ENCODE measurements around the gene CDC42BPA. TPM values are rescaled to one million over a fixed set of nuclear protein-coding genes. Genes with fewer than 3 reads are reported as not detected.

Gene CDC42BPA
- total and polyA plus RNA-seq, 2 of the 13 experiments (the other 11 are each of a cell fraction or from before 2014, with no cell fraction given), result 6.5 to 16.0 TPM

- H3K4me1 ChIP-seq (ENCODE audit: insufficient read depth, low read length), result peaks cover 10% of the 10 kb centered on the region
- ChIA-PET CTCF (ENCODE audit: low intra/inter-chr PET ratio, low total read pairs) (no interaction called here), POLR2A (no interaction called here)
- TF ChIP-seq SPEN (CRISPR knock-in tag; IDR thresholded peaks at IDR 0.05; ENCODE audit: low read depth) (no peak), U2AF1 (optimal IDR thresholded peaks at IDR 0.05; ENCODE audit: low read depth, low read length) (no peak), ZFY (CRISPR knock-in tag; IDR thresholded peaks at IDR 0.05) (no peak), ZNF660 (CRISPR knock-in tag; IDR thresholded peaks at IDR 0.05; ENCODE audit: borderline replicate concordance, low read depth) (no peak), ZBTB7B (CRISPR knock-in tag; IDR thresholded peaks at IDR 0.05) (no peak), PAXIP1 (CRISPR knock-in tag; conservative IDR thresholded peaks at IDR 0.05) (no peak), MIER2 (CRISPR knock-in tag; IDR thresholded peaks at IDR 0.05) (no peak), GABPA (IDR thresholded peaks at IDR 0.05; ENCODE audit: low read depth, low read length) (no peak), GABPA (CRISPR knock-in tag; IDR thresholded peaks at IDR 0.05; ENCODE audit: low read depth) (no peak), ZNF883 (CRISPR knock-in tag; IDR thresholded peaks at IDR 0.05; ENCODE audit: not compliant biosample characterization) (no peak)
- H2AFZ ChIP-seq (ENCODE audit: low read length), result no peak overlapping the region
- in situ Hi-C loops (cut with HindIII; ENCODE audit: extremely low pct_ligation_motif_present, low pct_unique_long_range_greater_than_20kb), result no loop called here
- 98% methylated on average over 5 of the region's 5 CpGs for WGBS (ENCODE audit: low lambda C conversion rate)
- no peak for FAIRE-seq
- ATAC-seq, result no peak
- H3K79me2 ChIP-seq (ENCODE audit: insufficient read depth, low read length), result no peaks in the 10 kb centered on the region
- no TSS peak for BruUV-seq (replicated peaks)
- H3K36me3 ChIP-seq (replicated peaks in 1 of 2; ENCODE audit: control insufficient read depth in 1 of 2, insufficient read depth in 2 of 2, low read length in 2 of 2), result peaks cover 4 to 22% of the 10 kb centered on the region in 2 experiments; a peak in 4 of 5 replicates
- intact Hi-C loops (cut with micrococcal nuclease; ENCODE audit: unreplicated experiment), result no loop called here
- H3K9me3 ChIP-seq (ENCODE audit: low read length), result no peaks in the 10 kb centered on the region
- H3K27me3 ChIP-seq (ENCODE audit: control insufficient read depth in 1 of 2, insufficient read depth in 2 of 2, low read length in 2 of 2), result no peaks in the 10 kb centered on the region
- no peak for DNase-seq (ENCODE audit: low spot score)
- H3K27ac ChIP-seq (ENCODE audit: extremely low read length, insufficient read depth, low read length), result no peak overlapping the region
- H4K20me1 ChIP-seq (ENCODE audit: insufficient read depth, low read length), result no peaks in the 10 kb centered on the region
- H3K4me2 ChIP-seq (ENCODE audit: low read depth, low read length), result no peak overlapping the region
- no peak overlapping the region for H3K9ac ChIP-seq (ENCODE audit: insufficient read depth, low read depth, low read length)
- no peak overlapping the region for H3K4me3 ChIP-seq (replicated peaks in 1 of 3; ENCODE audit: insufficient read depth in 1 of 3, low read depth in 2 of 3, low read length in 3 of 3)
Measured at GRCh38 chr1:227102056-227102455, 216.2 kb downstream of the CDC42BPA start.
